NCI-H748 treated with DMSO at 0.1 percent for 48 hours (cell line): ENCODE results near the gene GTF3C1.

ENCODE experiments used
- DNase-seq: peaks from one replicate; lab custom pipeline; 2025; lab: John Stamatoyannopoulos, UW

Gene GTF3C1

DNA sequence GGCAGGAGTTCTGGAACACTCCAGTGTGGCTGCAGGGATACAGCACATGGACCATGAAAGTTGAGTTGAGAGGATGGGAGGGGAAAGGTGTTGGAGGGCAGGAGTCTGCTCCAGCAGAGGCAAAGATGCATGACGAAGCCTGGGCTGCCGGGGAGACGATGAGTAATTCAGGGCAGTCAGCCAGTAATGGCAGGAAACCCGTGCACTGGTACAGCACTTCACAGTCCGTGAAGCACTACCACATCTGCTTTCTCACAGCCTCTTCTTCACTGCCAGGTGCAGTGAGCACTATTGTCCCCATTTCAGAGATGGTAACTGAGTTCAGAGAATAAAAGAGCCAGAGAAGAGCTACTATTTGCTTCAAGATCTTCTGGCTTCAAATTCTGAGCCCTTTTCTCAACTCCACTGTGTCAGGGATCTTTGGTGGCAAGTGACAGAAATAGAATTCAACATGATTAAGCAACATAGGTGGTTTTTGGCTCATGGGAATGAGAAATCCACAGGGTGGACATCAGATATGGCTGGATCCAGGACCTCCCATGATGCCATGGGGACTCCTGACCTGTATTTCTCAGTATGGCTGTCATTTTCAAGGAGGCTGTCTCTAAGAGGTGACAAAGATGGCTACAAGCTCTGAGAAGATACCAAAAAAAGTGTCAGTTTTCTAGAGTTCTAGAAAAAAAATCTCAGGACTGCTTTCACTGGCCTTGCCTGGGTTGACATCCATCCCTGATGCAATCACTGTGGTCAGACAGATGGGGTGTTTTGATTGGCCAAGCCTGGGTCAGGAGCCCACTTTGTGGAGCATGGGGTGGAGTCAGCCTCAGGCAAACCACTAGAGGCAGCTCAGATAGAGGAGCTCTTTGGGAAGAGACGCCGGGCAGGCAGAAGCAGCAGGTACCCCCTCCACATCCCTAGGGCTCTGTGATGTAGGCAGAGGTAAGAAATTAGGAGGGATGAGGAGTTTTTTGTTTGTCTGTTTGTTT is 123.0 kb downstream of the GTF3C1 start:
- no peak for DNase-seq

DNA sequence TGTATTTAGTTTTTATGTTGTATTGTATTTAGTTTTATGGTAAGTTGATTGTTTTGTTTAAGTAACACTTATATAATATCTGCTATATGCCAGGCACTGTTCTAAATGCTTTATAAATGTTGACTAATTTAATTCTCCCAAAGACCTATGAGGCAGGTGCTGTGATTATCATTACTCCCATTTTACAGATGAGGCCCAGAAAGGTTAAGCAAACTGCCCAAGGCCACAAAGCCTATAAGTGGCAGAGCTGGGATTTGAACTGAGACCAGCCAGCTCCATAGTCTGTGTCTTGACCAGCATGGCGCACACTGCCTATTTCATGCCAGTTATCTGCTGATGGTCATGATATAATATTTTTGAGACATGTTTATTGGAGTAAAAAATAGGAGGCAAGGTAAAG is 123.8 kb downstream of the GTF3C1 start:
- DNase-seq = no peak

DNA sequence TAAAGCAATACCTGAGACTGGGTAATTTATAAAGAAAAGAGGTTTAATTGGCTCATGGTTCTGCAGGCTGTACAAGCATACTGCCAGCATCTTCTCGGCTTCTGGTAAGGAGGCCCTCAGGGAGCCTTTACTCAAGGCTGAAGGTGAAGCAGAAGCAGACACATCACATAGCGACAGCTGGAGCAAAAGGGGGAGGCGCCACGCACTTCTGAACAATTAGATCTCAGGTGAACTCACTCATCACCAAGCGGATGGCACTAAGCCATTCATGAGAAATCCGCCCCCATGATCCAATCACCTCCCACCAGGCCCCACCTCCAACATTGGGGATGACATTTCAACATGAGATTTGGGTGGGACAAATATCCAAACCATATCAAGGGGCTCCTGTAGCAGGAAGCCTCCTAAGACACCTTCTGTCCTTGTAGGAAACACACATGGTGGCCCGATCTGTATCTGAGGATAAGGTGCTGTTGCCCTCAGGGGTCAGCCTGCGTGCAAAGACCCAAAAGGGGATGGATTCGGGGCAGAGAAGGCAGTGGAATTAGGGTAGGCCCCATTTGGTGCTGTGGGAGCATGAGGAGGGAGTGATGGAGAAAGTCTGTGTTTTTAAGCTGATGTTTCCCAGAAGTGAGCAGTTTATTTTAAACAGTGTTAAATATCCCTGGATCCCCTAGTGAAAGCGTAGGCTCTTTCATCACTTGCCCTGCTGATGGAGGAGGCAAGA is 124.8 kb downstream of the GTF3C1 start:
- DNase-seq = no peak

DNA sequence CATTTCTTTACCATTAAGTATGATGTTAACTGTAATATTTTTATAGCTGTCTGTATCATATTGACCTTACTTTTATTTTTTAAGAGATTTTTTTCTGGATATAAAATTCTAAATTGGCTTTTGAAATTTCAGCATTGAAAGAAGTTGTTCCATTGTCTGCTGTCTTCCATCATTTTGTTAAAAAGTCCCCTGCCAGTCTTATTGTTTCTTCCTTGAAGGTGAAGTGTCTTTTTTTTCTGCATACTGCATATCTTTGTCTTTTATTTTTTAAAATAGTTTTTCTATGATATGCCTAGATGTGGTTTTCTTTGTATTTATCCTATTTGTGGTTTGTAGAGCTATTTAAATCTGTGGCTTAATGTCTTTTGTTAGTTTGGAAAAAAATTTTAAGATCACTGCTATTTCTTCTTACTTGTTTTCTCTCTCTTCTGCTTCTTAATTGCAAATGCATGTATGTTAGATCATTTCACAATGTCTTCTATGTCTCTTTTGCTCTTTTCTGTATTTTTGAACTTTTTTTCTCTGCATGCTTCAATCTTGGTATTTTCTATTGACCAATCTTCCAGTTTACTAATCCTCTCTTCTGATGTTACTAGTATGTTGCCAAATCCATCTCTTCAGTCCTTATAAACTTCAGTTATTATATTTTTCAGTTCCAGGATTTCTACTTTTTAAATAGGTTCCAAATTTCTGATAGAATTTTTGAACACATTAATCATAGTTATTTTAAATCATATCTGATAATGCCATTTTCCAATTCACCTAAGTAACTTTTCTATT is 127.6 kb downstream of the GTF3C1 start:
- no peak for DNase-seq

DNA sequence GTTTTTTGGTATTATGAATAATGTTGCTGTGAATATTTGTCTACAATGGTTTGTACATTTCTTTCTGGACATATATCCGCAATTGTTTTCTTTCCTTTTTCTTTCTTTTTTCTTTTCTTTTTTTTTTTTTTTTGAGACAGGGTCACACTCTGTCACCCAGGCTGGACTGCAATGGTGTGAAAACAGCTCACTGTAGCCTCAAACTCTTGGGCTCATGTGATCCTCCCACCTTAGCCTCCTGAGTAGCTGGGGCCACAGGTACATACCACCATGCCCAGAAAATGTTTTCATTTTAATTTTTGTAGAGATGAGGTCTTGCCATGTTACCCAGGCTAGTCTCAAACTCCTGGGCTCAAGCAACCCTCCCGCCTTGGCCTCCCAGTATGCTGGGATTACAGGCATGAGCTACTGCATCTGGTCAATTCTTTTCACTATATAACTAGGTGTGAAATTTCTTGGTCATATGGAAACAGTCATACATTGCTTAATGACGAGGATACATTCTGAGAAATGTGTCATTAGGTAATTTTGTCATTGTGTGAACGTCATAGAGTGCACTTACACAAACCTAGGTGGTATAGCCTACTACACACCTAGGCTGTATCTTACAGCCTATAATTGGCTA is 132.6 kb downstream of the GTF3C1 start:
- DNase-seq = no peak

DNA sequence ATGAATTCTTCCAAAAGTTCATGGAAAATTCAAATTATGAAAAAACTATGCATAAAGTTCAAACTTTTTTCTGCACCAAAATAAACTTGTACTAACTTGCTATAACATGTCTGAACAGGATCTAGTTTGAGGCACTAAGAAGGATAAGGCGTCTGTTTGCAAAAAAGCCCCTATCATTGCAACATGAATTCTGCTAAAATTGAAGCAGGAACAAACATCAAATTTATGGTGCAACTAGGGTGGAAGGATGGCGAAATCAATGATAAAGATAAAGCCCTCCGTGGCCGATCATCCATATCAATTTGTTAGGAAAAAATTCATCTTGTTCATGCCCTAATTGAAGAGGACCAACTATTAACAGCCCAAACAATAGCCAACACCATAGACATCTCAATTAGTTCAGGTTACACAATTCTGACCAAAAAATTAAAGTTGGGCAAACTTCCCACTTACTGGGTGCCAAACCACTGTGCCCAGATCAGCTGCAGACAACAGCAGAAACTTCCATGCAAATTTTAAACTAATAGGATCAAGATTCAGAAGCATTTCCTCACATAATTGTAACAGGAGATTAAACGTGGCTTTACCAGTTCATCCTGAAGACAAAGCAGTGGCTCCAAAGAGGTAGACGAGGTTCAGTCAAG is 134.8 kb downstream of the GTF3C1 start:
- DNase-seq = no peak

DNA sequence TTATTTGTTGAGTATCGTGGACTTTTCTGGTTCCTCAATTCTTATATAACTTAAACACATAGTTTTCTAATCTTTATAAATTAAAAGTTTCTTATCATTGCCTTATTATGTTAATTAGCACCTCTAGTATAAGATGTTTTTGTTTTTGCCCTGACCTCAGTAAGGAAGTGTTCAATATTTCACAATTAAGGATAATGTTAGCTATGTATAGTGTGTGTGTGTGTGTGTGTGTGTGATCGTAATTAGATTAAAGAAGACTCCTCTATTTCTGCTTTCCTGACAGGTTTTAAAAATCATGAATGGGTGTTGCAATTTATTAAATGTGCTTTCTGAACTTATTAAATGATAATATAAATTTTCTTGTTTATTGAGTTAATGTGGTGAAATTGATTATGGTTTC is 135.8 kb downstream of the GTF3C1 start:
- no peak for DNase-seq

DNA sequence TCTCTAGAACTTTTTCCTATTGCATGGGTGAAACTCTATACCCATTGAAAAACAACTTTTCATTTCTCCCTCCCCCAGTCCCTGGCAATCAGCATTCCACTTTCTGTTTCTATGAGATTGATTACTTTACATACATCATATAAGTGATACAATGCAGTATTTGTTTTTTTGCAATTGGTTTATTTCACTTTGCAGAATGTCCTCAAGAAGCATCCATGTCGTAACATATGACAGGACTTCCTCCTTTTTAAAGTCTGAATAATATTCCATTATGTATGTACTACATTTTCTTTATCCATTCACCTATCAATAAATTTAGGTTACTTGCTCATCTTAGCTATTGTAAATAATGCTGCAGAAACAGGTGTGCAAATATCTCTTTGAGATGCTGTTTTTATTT is 139.0 kb downstream of the GTF3C1 start:
- DNase-seq = no peak
